ENCODE measurements around the gene PRRT1B. TPM values are rescaled to one million over a fixed set of nuclear protein-coding genes. Genes with fewer than 3 reads are reported as not detected.
A peak's percentile ranks its signal among the peaks of the same experiment; 100 is the strongest.

The PRRT1B gene
- total and polyA plus RNA-seq, 2 experiments from 2014 or later: 0.24 TPM; not detected in 1

GRCh38 chr9:131596430-131596743, 51.1 kb downstream of the PRRT1B start:
- H3K4me3 ChIP-seq: no peak overlapping the region
- no peaks in the 10 kb centered on the region for H3K9me3 Mint-ChIP-seq
- no peak for DNase-seq (ENCODE audit: low spot score)
- no peaks in the 10 kb centered on the region for H3K4me1 ChIP-seq (ENCODE audit: insufficient read depth)
- no peaks in the 10 kb centered on the region for H3F3A ChIP-seq (replicated peaks; ENCODE audit: low read depth)
- H2AFZ ChIP-seq: no peak overlapping the region
- H3K27me3 ChIP-seq (ENCODE audit: insufficient read depth): no peaks in the 10 kb centered on the region
- H3K9me2 ChIP-seq (ENCODE audit: insufficient read depth): no peaks in the 10 kb centered on the region
- no peak overlapping the region for H3K27ac ChIP-seq (ENCODE audit: low read depth)
- H3K4me1 Mint-ChIP-seq: no peaks in the 10 kb centered on the region
- H3K4me3 Mint-ChIP-seq: no peak overlapping the region
- no peak for ATAC-seq
- no peak overlapping the region for H3K4me2 ChIP-seq
- H3K27me3 Mint-ChIP-seq (ENCODE audit: insufficient read depth, low read depth, poor library complexity): peaks cover 5% of the 10 kb centered on the region
- H3K27ac Mint-ChIP-seq: peak overlapping the region; percentile 77
- H4K20me1 ChIP-seq (replicated peaks; ENCODE audit: insufficient read depth): no peaks in the 10 kb centered on the region
- H3K36me3 Mint-ChIP-seq (ENCODE audit: low read depth): peaks cover 25% of the 10 kb centered on the region
- H3K36me3 ChIP-seq (ENCODE audit: insufficient read depth): no peaks in the 10 kb centered on the region; the same call in 1 of the 2 replicates
- TF ChIP-seq EZH2 (IDR thresholded peaks at IDR 0.05; ENCODE audit: low read depth, unreplicated experiment) (no peak), CREB1 (CRISPR knock-in tag; IDR thresholded peaks at IDR 0.05; ENCODE audit: low read depth) (no peak), POLR2AphosphoS5 (IDR thresholded peaks at IDR 0.05; ENCODE audit: low read depth) (no peak), JUNB (IDR thresholded peaks at IDR 0.05; ENCODE audit: unreplicated experiment) (no peak), ZNF462 (CRISPR knock-in tag; IDR thresholded peaks at IDR 0.05) (no peak), ZNF331 (CRISPR knock-in tag; IDR thresholded peaks at IDR 0.05; ENCODE audit: low read depth) (no peak), NANOG (IDR thresholded peaks at IDR 0.05; ENCODE audit: borderline replicate concordance) (no peak), REST (IDR thresholded peaks at IDR 0.05; ENCODE audit: unreplicated experiment) (no peak), ZNF114 (CRISPR knock-in tag; IDR thresholded peaks at IDR 0.05) (no peak), ETS1 (IDR thresholded peaks at IDR 0.05) (no peak), CTCF (conservative IDR thresholded peaks at IDR 0.05; ENCODE audit: low read depth in 2 of 2) (no peak), STAT1 (IDR thresholded peaks at IDR 0.05; ENCODE audit: unreplicated experiment) (no peak), EZH2phosphoT487 (IDR thresholded peaks at IDR 0.05; ENCODE audit: unreplicated experiment) (no peak)
- no peaks in the 10 kb centered on the region for H3K79me2 ChIP-seq (replicated peaks; ENCODE audit: insufficient read depth)

Measured in GM23338 (cell line).